Measurements from ENCODE around the gene SCFD1.

GRCh38 chr14:30708157-30708556 lies 86.0 kb downstream of the SCFD1 start:
- TF ChIP-seq GATA2 (IDR thresholded peaks at IDR 0.05; ENCODE audit: low read depth, low read length), result no peak
- TF ChIP-seq GATA3 (IDR thresholded peaks at IDR 0.05; ENCODE audit: low read depth, low read length), result no peak

Measured in SH-SY5Y (cell line).